SK-N-SH treated with all-trans-retinoic acid at 6 μM for 48 hours (cell line): Measurements from ENCODE around the gene PCDH15.

ENCODE experiments used
- BACH2 ChIP-seq: fragments of 250-450 bp; sonication (Bioruptor Pico); IDR thresholded peaks from 2 replicates; pipeline ENCODE4 v1.9.0; 2021; ENCODE audit warnings: mild to moderate bottlenecking, borderline replicate concordance
- CSDC2 ChIP-seq: fragments of 250-450 bp; sonication (Bioruptor Pico); IDR thresholded peaks from 2 replicates; pipeline ENCODE4 v1.5.0; 2020; ENCODE audit warnings: mild to moderate bottlenecking, moderate library complexity
- SNAI2 ChIP-seq: fragments of 250-450 bp; sonication (Bioruptor Pico); IDR thresholded peaks from 2 replicates; pipeline ENCODE4 v1.5.0; 2020; ENCODE audit warnings: mild to moderate bottlenecking, moderate library complexity
- TOX ChIP-seq: fragments of 250-450 bp; sonication (Bioruptor Pico); IDR thresholded peaks from 2 replicates; pipeline ENCODE4 v1.8.0; 2021; ENCODE audit warnings: mild to moderate bottlenecking, moderate library complexity, borderline replicate concordance
- TSHZ2 ChIP-seq: fragments of 250-450 bp; sonication (Bioruptor Pico); IDR thresholded peaks from 2 replicates; pipeline ENCODE4 v1.5.0; 2020; ENCODE audit warnings: mild to moderate bottlenecking, moderate library complexity
- ZNF70 ChIP-seq: fragments of 450-650 bp; formaldehyde crosslinking; IDR thresholded peaks from 2 replicates; pipeline ENCODE4 v1.5.0; 2020; ENCODE audit warnings: mild to moderate bottlenecking, moderate library complexity
- ZNF8 ChIP-seq: fragments of 450-650 bp; formaldehyde crosslinking; IDR thresholded peaks from 2 replicates; pipeline ENCODE4 v1.5.0; 2020; ENCODE audit warnings: mild to moderate bottlenecking, moderate library complexity
- TF ChIP-seq, protein P1 (sequence below): fragments of 250-450 bp; sonication (Bioruptor Pico); IDR thresholded peaks from 2 replicates; pipeline ENCODE4 v1.8.0; 2021; ENCODE audit warnings: low read depth, mild to moderate bottlenecking, moderate library complexity, borderline replicate concordance
- TF ChIP-seq, protein P2 (sequence below): fragments of 250-450 bp; sonication (Bioruptor Pico); IDR thresholded peaks from 2 replicates; pipeline ENCODE4 v1.8.0; 2020; ENCODE audit warnings: mild to moderate bottlenecking, moderate library complexity, borderline replicate concordance

GRCh38 chr10:53886325-53887300, 914.4 kb downstream of the PCDH15 start:
- TF ChIP-seq TOX (CRISPR knock-in tag) (no peak), BACH2 (CRISPR knock-in tag) (no peak), TSHZ2 (CRISPR knock-in tag) (no peak), ZNF70 (no peak), SNAI2 (CRISPR knock-in tag) (no peak), ZNF8 (CRISPR knock-in tag) (no peak), CSDC2 (no peak)
- TF ChIP-seq, protein P1, sequence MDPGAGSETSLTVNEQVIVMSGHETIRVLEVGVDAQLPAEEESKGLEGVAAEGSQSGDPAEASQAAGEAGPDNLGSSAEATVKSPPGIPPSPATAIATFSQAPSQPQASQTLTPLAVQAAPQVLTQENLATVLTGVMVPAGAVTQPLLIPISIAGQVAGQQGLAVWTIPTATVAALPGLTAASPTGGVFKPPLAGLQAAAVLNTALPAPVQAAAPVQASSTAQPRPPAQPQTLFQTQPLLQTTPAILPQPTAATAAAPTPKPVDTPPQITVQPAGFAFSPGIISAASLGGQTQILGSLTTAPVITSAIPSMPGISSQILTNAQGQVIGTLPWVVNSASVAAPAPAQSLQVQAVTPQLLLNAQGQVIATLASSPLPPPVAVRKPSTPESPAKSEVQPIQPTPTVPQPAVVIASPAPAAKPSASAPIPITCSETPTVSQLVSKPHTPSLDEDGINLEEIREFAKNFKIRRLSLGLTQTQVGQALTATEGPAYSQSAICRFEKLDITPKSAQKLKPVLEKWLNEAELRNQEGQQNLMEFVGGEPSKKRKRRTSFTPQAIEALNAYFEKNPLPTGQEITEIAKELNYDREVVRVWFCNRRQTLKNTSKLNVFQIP (CRISPR knock-in tag): no peak
- TF ChIP-seq, protein P2, sequence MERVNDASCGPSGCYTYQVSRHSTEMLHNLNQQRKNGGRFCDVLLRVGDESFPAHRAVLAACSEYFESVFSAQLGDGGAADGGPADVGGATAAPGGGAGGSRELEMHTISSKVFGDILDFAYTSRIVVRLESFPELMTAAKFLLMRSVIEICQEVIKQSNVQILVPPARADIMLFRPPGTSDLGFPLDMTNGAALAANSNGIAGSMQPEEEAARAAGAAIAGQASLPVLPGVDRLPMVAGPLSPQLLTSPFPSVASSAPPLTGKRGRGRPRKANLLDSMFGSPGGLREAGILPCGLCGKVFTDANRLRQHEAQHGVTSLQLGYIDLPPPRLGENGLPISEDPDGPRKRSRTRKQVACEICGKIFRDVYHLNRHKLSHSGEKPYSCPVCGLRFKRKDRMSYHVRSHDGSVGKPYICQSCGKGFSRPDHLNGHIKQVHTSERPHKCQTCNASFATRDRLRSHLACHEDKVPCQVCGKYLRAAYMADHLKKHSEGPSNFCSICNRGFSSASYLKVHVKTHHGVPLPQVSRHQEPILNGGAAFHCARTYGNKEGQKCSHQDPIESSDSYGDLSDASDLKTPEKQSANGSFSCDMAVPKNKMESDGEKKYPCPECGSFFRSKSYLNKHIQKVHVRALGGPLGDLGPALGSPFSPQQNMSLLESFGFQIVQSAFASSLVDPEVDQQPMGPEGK (CRISPR knock-in tag): no peak
